Esophagus muscularis mucosa (tissue), 4 donors: Measurements from ENCODE around the gene ADAMTS17.

ENCODE experiments used
- EP300 ChIP-seq: sonication (generic); formaldehyde crosslinking; IDR thresholded peaks from one replicate; pipeline ENCODE4 v1.6.1; 2017; ENCODE audit warnings: antibody characterized with exemption
- POLR2A ChIP-seq: fragments of 450-650 bp; IDR thresholded peaks from one replicate; pipeline ENCODE4 v1.6.1; 2017; ENCODE audit warnings: antibody characterized with exemption, moderate library complexity, mild to moderate bottlenecking, low read depth
- POLR2AphosphoS5 ChIP-seq, 2 donors: sonication (generic); formaldehyde crosslinking; IDR thresholded peaks; one replicate each; pipeline ENCODE4 v1.6.1; 2017; ENCODE audit warnings: antibody characterized with exemption in 2 of 2
- TF ChIP-seq, protein P1 (sequence below), 3 experiments: fragments of 200-600 bp in 2 of 3; fragments of 450-650 bp in 1 of 3; sonication (generic) in 2 of 3; IDR thresholded peaks; one replicate each; pipeline ENCODE4 v1.5.1; 2017 to 2019; ENCODE audit warnings: antibody characterized with exemption in 3 of 3, mild to moderate bottlenecking in 2 of 3, moderate library complexity in 1 of 3

DNA sequence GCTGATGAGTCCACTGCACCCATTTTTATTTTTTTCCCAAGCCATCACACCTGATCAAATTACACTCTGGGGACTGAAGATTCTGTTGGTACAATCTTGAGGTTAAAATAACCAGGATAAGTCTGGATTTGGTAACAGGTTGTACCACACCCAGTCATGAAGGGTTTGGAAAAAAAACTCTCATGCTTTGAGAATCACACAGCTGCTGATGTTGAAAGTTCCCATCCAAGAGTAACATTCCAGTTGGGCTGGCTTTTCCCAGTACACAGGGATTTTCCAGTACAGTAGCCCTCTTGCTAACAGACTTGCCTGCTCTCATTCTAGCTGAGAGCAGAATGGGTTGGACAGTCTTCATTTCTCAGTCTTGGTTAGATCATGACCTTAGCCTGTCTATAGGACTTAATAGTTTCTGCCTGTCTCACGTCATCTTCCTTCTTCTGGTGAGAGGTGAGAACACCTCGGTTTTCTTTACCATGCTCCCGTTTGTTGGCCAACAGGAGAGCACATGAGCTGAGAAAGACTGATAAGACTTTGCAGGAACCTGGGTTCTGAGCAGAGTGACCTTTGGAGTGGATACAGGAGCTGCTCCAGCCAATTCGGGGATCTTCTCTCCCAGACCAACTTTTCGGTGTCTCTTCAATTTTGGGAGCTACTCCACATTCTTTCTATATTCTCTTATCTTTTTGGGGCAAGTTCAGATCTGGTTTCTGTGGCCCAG lies 308.5 kb downstream of the ADAMTS17 start:
- peak in 1 of 2 donors; percentile 7 for TF ChIP-seq POLR2AphosphoS5 (IDR thresholded peaks at IDR 0.05)
- TF ChIP-seq, protein P1, sequence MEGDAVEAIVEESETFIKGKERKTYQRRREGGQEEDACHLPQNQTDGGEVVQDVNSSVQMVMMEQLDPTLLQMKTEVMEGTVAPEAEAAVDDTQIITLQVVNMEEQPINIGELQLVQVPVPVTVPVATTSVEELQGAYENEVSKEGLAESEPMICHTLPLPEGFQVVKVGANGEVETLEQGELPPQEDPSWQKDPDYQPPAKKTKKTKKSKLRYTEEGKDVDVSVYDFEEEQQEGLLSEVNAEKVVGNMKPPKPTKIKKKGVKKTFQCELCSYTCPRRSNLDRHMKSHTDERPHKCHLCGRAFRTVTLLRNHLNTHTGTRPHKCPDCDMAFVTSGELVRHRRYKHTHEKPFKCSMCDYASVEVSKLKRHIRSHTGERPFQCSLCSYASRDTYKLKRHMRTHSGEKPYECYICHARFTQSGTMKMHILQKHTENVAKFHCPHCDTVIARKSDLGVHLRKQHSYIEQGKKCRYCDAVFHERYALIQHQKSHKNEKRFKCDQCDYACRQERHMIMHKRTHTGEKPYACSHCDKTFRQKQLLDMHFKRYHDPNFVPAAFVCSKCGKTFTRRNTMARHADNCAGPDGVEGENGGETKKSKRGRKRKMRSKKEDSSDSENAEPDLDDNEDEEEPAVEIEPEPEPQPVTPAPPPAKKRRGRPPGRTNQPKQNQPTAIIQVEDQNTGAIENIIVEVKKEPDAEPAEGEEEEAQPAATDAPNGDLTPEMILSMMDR (IDR thresholded peaks at IDR 0.05): no peak
- TF ChIP-seq POLR2A: no peak
- TF ChIP-seq EP300: no peak
